HCT116 (cell line): ENCODE results near the gene ZCCHC24. TPM values are rescaled to one million over a fixed set of nuclear protein-coding genes. Genes with fewer than 3 reads are reported as not detected.

Experiments
- ATAC-seq: fragments of 200-7000 bp; cut with Tn5 transposase; 2 replicates; pipeline ENCODE4 v1.9.1; 2020; ENCODE audit warnings: mild to moderate bottlenecking, moderate library complexity
- BruUV-seq: library from RNA; stranded (reverse); fragments of 400-500 nt; replicated peaks from 2 replicates; lab custom pipeline; 2021; lab: Mats Ljungman, UMichigan
- CTCF ChIA-PET: fragments of 300-600 bp; sonication (Branson Sonifier 250); formaldehyde crosslinking; loops from one replicate; lab custom pipeline; 2021; ENCODE audit warnings: antibody characterized with exemption; lab: Charles Lee
- POLR2A ChIA-PET: fragments of 300-600, 350-600 bp; sonication (Branson Sonifier 250); formaldehyde crosslinking; loops from one replicate; lab custom pipeline; 2021; ENCODE audit warnings: antibody characterized with exemption; lab: Charles Lee
- RAD21 ChIA-PET, 2 experiments: fragments of 300-600 bp; sonication (Branson Sonifier 250); formaldehyde crosslinking; loops; one replicate each; lab custom pipeline; 2023; ENCODE audit warnings: low total read pairs in 2 of 2; ENCODE audit not compliant: uncharacterized antibody in 2 of 2, unreplicated experiment in 2 of 2, low non-redundant PET in 1 of 2; lab: Charles Lee
- DNase-seq: peaks from one replicate; pipeline ENCODE4 v3.0.0-alpha.2; 2010; ENCODE audit warnings: low read depth, low spot score
- H2AFZ ChIP-seq: fragments of 200-600 bp; shearing (Covaris generic), sonication (generic); 2 replicates; pipeline ENCODE4 v1.6.1; 2017; ENCODE audit warnings: low read depth, mixed run types, mixed read lengths, antibody characterized with exemption, low read length; ENCODE audit not compliant: poor library complexity, severe bottlenecking
- H3K27ac ChIP-seq: 2 replicates; pipeline ENCODE4 v1.5.1; 2012; ENCODE audit warnings: low read depth, low read length
- H3K27me3 ChIP-seq: fragments of 200-600 bp; sonication (generic); 2 replicates; pipeline ENCODE4 v1.6.1; 2016; ENCODE audit warnings: mixed run types, low read length, mixed read lengths; ENCODE audit not compliant: insufficient read depth
- H3K36me3 ChIP-seq, 2 experiments: fragments of 200-500 bp in 1 of 2; fragments of 200-600 bp in 1 of 2; sonication (Bioruptor generic) in 1 of 2; sonication (generic) in 1 of 2; 2 replicates each; pipeline versions ENCODE4 v1.5.1 to v1.6.1; 2014 to 2016; ENCODE audit warnings: low read length in 2 of 2, inconsistent platforms in 1 of 2, mixed read lengths in 1 of 2, mixed run types in 1 of 2; ENCODE audit not compliant: insufficient read depth in 2 of 2, control insufficient read depth in 1 of 2
- H3K4me1 ChIP-seq, 2 experiments: fragments of 200-600 bp in 1 of 2; sonication (generic) in 1 of 2; 2 replicates each; pipeline versions ENCODE4 v1.5.1 to v1.6.1; 2012 to 2017; ENCODE audit warnings: low read length in 2 of 2, inconsistent platforms in 1 of 2, mild to moderate bottlenecking in 1 of 2, mixed read lengths in 1 of 2, mixed run types in 1 of 2, moderate library complexity in 1 of 2; ENCODE audit not compliant: insufficient read depth in 2 of 2, control insufficient read depth in 1 of 2
- H3K4me2 ChIP-seq: fragments of 200-600 bp; sonication (generic); 2 replicates; pipeline ENCODE4 v1.6.1; 2017; ENCODE audit warnings: mixed run types, low read length, mixed read lengths
- H3K4me3 ChIP-seq, 2 experiments: fragments of 200-600 bp in 1 of 2; sonication (generic) in 1 of 2; replicated peaks in 1 of 2; 2 replicates each; pipeline ENCODE4 v1.5.1; 2011 to 2016; ENCODE audit warnings: low read length in 2 of 2, control low read depth in 1 of 2, low read depth in 1 of 2, mild to moderate bottlenecking in 1 of 2, mixed read lengths in 1 of 2, mixed run types in 1 of 2
- H3K79me2 ChIP-seq: fragments of 200-600 bp; sonication (generic); 2 replicates; pipeline ENCODE4 v1.6.1; 2017; ENCODE audit warnings: mild to moderate bottlenecking, mixed run types, low read length, moderate library complexity, mixed read lengths; ENCODE audit not compliant: insufficient read depth
- H3K9ac ChIP-seq: fragments of 200-600 bp; sonication (generic); 2 replicates; pipeline ENCODE4 v1.6.1; 2016; ENCODE audit warnings: low read length, mixed read lengths
- H3K9me2 ChIP-seq: fragments of 200-600 bp; sonication (generic), shearing (Covaris generic); 2 replicates; pipeline ENCODE4 v1.6.1; 2017; ENCODE audit warnings: mixed run types, mild to moderate bottlenecking, moderate library complexity; ENCODE audit not compliant: insufficient read depth
- H3K9me3 ChIP-seq, 2 experiments: fragments of 200-500 bp in 1 of 2; fragments of 200-600 bp in 1 of 2; sonication (Bioruptor generic) in 1 of 2; sonication (generic) in 1 of 2; 2 replicates each; pipeline ENCODE4 v1.6.1; 2014 to 2017; ENCODE audit warnings: low read length in 2 of 2, mixed read lengths in 2 of 2, inconsistent platforms in 1 of 2, low read depth in 1 of 2, mild to moderate bottlenecking in 1 of 2, mixed run types in 1 of 2, moderate library complexity in 1 of 2; ENCODE audit not compliant: control insufficient read depth in 1 of 2, insufficient read depth in 1 of 2
- H4K20me1 ChIP-seq: fragments of 200-600 bp; sonication (generic), shearing (Covaris generic); 2 replicates; pipeline ENCODE4 v1.6.1; 2017; ENCODE audit warnings: mixed run types, mild to moderate bottlenecking, moderate library complexity; ENCODE audit not compliant: insufficient read depth
- CBX3 ChIP-seq: IDR thresholded peaks from 2 replicates; pipeline ENCODE4 v1.6.1; 2012; ENCODE audit warnings: low read depth
- CEBPB ChIP-seq: IDR thresholded peaks from 2 replicates; pipeline ENCODE4 v1.6.1; 2012; ENCODE audit warnings: low read depth
- CTCF ChIP-seq, 3 experiments: fragments of 200-600 bp in 1 of 3; sonication (generic) in 1 of 3; IDR thresholded peaks in 2 of 3; conservative IDR thresholded peaks in 1 of 3; 2 replicates each; pipeline ENCODE4 v1.5.1; 2012 to 2017; ENCODE audit warnings: low read depth in 2 of 3, low read length in 2 of 3, antibody characterized with exemption in 1 of 3, borderline replicate concordance in 1 of 3, control low read depth in 1 of 3, mild to moderate bottlenecking in 1 of 3, mixed read lengths in 1 of 3, mixed run types in 1 of 3, moderate library complexity in 1 of 3; ENCODE audit not compliant: insufficient read depth in 1 of 3
- EGR1 ChIP-seq: IDR thresholded peaks from 2 replicates; pipeline ENCODE4 v1.6.1; 2012; ENCODE audit warnings: low read depth
- EZH2phosphoT487 ChIP-seq: fragments of 200-600 bp; IDR thresholded peaks from 2 replicates; pipeline ENCODE4 v1.6.1; 2018; ENCODE audit warnings: antibody characterized with exemption, borderline replicate concordance
- FOSL1 ChIP-seq: IDR thresholded peaks from 2 replicates; pipeline ENCODE4 v1.6.1; 2012; ENCODE audit warnings: low read depth
- JUND ChIP-seq: IDR thresholded peaks from 2 replicates; pipeline ENCODE4 v1.6.1; 2012
- MAX ChIP-seq: IDR thresholded peaks from 2 replicates; pipeline ENCODE4 v1.6.1; 2012
- POLR2A ChIP-seq: IDR thresholded peaks from 2 replicates; pipeline ENCODE4 v1.7.0; 2011; ENCODE audit warnings: borderline replicate concordance; ENCODE audit not compliant: insufficient read depth, insufficient read length; ENCODE audit errors: extremely low read depth
- POLR2AphosphoS5 ChIP-seq: IDR thresholded peaks from 2 replicates; pipeline ENCODE4 v1.6.1; 2011; ENCODE audit warnings: mild to moderate bottlenecking, low read depth, low read length, moderate library complexity
- SIN3A ChIP-seq: IDR thresholded peaks from 2 replicates; pipeline ENCODE4 v1.6.1; 2012; ENCODE audit warnings: low read depth
- SP1 ChIP-seq: IDR thresholded peaks from 2 replicates; pipeline ENCODE4 v1.6.1; 2012; ENCODE audit warnings: low read depth
- TCF7L2 ChIP-seq: IDR thresholded peaks from 2 replicates; pipeline ENCODE4 v1.7.0; 2011; ENCODE audit warnings: borderline replicate concordance, inconsistent platforms; ENCODE audit not compliant: insufficient read depth, insufficient read length; ENCODE audit errors: extremely low read depth
- YY1 ChIP-seq: IDR thresholded peaks from 2 replicates; pipeline ENCODE4 v1.6.1; 2011; ENCODE audit warnings: low read length, low read depth, moderate library complexity, mild to moderate bottlenecking; ENCODE audit not compliant: insufficient replicate concordance; ENCODE audit errors: extremely low read depth
- ZBTB33 ChIP-seq: IDR thresholded peaks from 2 replicates; pipeline ENCODE4 v1.6.1; 2011; ENCODE audit warnings: mild to moderate bottlenecking, low read length, moderate library complexity; ENCODE audit not compliant: insufficient replicate concordance; ENCODE audit errors: extremely low read depth
- ZFX ChIP-seq: fragments of 450-650 bp; IDR thresholded peaks from 2 replicates; pipeline ENCODE4 v1.6.1; 2017
- intact Hi-C: fragments of 100-400 bp; cut with micrococcal nuclease; formaldehyde crosslinking; loops from 2 replicates; pipeline ENCODE4 v1.10.0; 2022
- total RNA-seq: library from RNA; stranded (reverse); gene quantifications from one replicate; pipeline ENCODE4 v1.2.1, GENCODE V29; 2021; ENCODE audit not compliant: unreplicated experiment

The ZCCHC24 gene
- total RNA-seq, 1 experiment from 2014 or later, result 7.0 TPM

GRCh38 chr10:79353000-79353406 is 92.4 kb downstream of the ZCCHC24 start:
- intact Hi-C loops, result no loop called here
- Histone ChIP-seq H3K27me3 (no peaks in the 10 kb centered on the region), H4K20me1 (peaks cover 12% of the 10 kb centered on the region; the same call in 1 of the 2 replicates), H3K4me3 (no peak overlapping the region), H3K4me2 (no peak overlapping the region), H3K9me2 (no peaks in the 10 kb centered on the region), H3K36me3 (peaks cover 38 to 70% of the 10 kb centered on the region in 2 experiments), H3K79me2 (peaks cover 59% of the 10 kb centered on the region), H2AFZ (no peak overlapping the region), H3K27ac (no peak overlapping the region), H3K9me3 (no peaks in the 10 kb centered on the region), H3K9ac (no peak overlapping the region), H3K4me1 (peaks cover 0 to 15% of the 10 kb centered on the region in 2 experiments; a peak in 2 of 4 replicates)
- ChIA-PET POLR2A (no interaction called here), CTCF (no interaction called here), RAD21 (no interaction called here)
- BruUV-seq, result no TSS peak
- ATAC-seq (no peak), DNase-seq (no peak)
- TF ChIP-seq CEBPB (no peak), TCF7L2 (no peak), POLR2AphosphoS5 (no peak), SP1 (no peak), MAX (no peak), JUND (no peak), ZFX (no peak), EZH2phosphoT487 (no peak), CBX3 (no peak)

GRCh38 chr10:79352035-79352877 is 93.2 kb downstream of the ZCCHC24 start:
- ChIA-PET CTCF (no interaction called here), RAD21 (no interaction called here), POLR2A (no interaction called here)
- H3K27me3 ChIP-seq, result no peaks in the 10 kb centered on the region
- H3K79me2 ChIP-seq, result peaks cover 66% of the 10 kb centered on the region
- DNase-seq (no peak), ATAC-seq (no peak)
- peaks cover 38 to 70% of the 10 kb centered on the region in 2 experiments for H3K36me3 ChIP-seq
- H3K9me3 ChIP-seq, result no peaks in the 10 kb centered on the region
- no peak overlapping the region; the same call in 1 of the 2 replicates for H3K27ac ChIP-seq
- no TSS peak for BruUV-seq
- H3K4me3 ChIP-seq, result no peak overlapping the region
- H3K4me1 ChIP-seq, result peaks cover 0 to 15% of the 10 kb centered on the region in 2 experiments; a peak in 2 of 4 replicates
- intact Hi-C loops, result no loop called here
- H2AFZ ChIP-seq, result no peak overlapping the region
- no peak overlapping the region for H3K4me2 ChIP-seq
- H4K20me1 ChIP-seq, result peaks cover 12% of the 10 kb centered on the region; the same call in 1 of the 2 replicates
- H3K9ac ChIP-seq, result no peak overlapping the region
- no peaks in the 10 kb centered on the region for H3K9me2 ChIP-seq
- no peak for TF ChIP-seq JUND
- no peak for TF ChIP-seq FOSL1
- TF ChIP-seq EZH2phosphoT487, result no peak
- no peak for TF ChIP-seq POLR2A
- TF ChIP-seq YY1, result no peak
- no peak for TF ChIP-seq SP1
- no peak for TF ChIP-seq EGR1
- TF ChIP-seq CTCF (IDR thresholded peaks at IDR 0.05 in 2 of 3, conservative IDR thresholded peaks at IDR 0.05 in 1 of 3; ENCODE audit: borderline replicate concordance in 1 of 3, insufficient read depth in 1 of 3, low read depth in 2 of 3, low read length in 2 of 3), result no peak
- no peak for TF ChIP-seq ZBTB33
- no peak for TF ChIP-seq TCF7L2
- TF ChIP-seq SIN3A, result no peak
